Measurements from ENCODE around the gene PHC3.

PHC3 gene

GRCh38 chr3:170078620-170079281 is 102.8 kb downstream of the PHC3 start:
- TF ChIP-seq CTCF (IDR thresholded peaks at IDR 0.05): peak; percentile 25
- TF ChIP-seq ZFX (IDR thresholded peaks at IDR 0.05; ENCODE audit: borderline replicate concordance): no peak
- H3K27ac ChIP-seq: no peak overlapping the region

DNA sequence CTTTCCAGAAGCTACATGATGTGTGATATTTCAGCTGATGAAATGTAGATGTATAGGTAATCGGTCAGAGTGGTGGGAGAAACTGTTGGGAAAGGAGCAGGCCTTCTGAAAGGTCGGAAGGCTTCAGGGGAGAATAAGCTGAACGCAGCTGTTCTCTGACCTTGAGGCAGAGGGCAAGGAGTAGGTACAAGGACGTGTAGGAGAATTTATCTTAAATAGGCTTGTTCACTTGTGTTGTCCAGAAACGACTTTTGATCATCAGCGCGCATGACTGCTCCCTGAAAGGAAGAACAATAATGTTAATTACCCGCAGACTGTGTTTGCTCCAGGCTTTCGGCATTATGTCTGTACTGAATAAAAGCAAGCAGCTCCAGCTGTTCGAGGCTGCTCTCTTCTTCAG is 104.2 kb downstream of the PHC3 start:
- no peak for TF ChIP-seq CTCF (IDR thresholded peaks at IDR 0.05)
- no peak for TF ChIP-seq ZFX (IDR thresholded peaks at IDR 0.05; ENCODE audit: borderline replicate concordance)
- no peak overlapping the region for H3K27ac ChIP-seq

- H3K27ac ChIP-seq: no peak overlapping the region
- TF ChIP-seq ZFX (IDR thresholded peaks at IDR 0.05; ENCODE audit: borderline replicate concordance) (no peak), CTCF (IDR thresholded peaks at IDR 0.05) (no peak)
Measured at GRCh38 chr3:170076715-170077238, 104.8 kb downstream of the PHC3 start.

DNA sequence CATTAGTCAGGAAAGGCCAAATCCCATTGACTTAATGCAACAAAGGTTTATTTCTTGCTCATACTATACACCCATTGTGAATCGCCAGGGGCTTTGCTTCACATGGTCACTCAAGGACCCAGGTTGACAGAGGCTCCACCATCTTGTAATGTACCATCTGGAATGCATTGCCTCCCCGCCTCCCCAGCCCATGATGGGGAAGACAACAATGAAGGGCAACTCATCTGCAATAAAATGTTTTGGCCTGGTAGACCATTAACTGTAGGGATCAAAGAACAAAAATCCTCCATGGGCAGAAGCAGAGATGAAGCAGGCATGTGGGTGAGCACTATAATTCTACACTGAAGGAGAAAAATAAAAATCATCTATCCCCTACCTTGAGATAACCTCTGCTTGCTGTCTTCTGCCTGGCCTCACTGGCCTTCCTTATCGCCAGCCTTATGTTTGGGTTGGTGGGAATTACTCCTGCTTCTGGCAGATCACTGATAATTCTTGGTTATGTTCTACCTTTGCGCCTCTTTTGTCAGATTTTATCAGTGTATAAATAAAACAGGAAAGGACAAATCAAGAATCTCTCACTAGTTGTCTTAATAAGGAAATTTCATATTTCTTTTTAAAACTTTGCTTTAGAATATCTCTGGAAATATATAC is 106.0 kb downstream of the PHC3 start:
- no peak overlapping the region for H3K27ac ChIP-seq
- no peak for TF ChIP-seq CTCF (IDR thresholded peaks at IDR 0.05)
- TF ChIP-seq ZFX (IDR thresholded peaks at IDR 0.05; ENCODE audit: borderline replicate concordance): no peak

DNA sequence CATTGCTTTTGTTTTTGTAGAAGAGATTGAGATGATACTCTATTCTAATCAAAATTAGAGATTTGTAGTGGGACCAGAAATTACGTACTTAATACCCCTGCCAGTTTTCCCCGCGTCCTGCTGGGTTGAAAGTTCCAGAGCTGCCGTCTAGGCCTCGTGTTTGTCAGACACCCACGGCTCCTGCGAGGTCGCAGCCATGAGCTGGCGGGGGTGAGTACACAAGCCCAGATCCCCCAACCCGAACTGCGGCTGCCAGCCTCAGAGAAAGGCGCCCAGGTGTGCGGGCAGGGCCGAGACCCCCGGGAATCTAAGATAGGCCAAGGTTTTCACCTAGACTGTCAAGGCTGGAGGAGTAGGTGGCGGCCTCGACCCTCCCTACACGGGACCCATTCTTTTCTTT is 117.4 kb downstream of the PHC3 start:
- no peak overlapping the region for H3K27ac ChIP-seq
- TF ChIP-seq ZFX (IDR thresholded peaks at IDR 0.05; ENCODE audit: borderline replicate concordance): no peak
- TF ChIP-seq CTCF (IDR thresholded peaks at IDR 0.05): no peak

- TF ChIP-seq ZFX (IDR thresholded peaks at IDR 0.05; ENCODE audit: borderline replicate concordance) (no peak), CTCF (IDR thresholded peaks at IDR 0.05) (no peak)
- no peak overlapping the region for H3K27ac ChIP-seq
Measured at GRCh38 chr3:170063691-170064090, 117.8 kb downstream of the PHC3 start.

GRCh38 chr3:170062769-170063168 is 118.8 kb downstream of the PHC3 start:
- no peak overlapping the region for H3K27ac ChIP-seq
- no peak for TF ChIP-seq ZFX (IDR thresholded peaks at IDR 0.05; ENCODE audit: borderline replicate concordance)
- peak; percentile 36 for TF ChIP-seq CTCF (IDR thresholded peaks at IDR 0.05)
